ENCODE results near the gene ASTN2.

Gene ASTN2

DNA sequence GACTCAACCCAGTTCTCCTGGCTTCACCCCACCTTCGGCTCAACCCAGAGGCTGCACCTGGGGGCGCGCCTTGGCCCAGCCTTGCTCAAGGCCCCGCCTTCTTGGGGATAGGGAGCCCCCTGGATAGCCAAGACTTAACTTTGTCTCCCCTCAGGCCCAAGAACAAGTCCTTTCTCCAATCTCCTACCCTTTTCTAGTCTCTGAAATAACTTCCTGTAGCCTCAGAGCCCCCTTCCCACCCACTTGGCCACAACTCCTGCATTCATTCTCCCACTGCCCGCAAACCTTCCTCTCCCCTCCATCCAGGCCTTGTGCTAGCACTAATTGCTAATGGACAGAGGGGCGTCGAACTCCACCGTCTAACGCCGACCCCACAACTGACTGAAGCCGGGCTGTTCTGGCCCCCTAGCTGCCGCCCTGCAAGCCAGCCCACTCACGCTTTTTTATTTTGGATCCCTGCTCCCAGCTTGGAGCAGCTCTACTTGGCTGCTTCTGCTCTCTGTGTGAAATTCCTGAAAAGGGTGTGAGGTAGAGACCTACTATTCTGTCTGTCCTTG is 579 bp upstream of the ASTN2 start:
- DNase-seq (ENCODE audit: low spot score), result peak; percentile 32

DNA sequence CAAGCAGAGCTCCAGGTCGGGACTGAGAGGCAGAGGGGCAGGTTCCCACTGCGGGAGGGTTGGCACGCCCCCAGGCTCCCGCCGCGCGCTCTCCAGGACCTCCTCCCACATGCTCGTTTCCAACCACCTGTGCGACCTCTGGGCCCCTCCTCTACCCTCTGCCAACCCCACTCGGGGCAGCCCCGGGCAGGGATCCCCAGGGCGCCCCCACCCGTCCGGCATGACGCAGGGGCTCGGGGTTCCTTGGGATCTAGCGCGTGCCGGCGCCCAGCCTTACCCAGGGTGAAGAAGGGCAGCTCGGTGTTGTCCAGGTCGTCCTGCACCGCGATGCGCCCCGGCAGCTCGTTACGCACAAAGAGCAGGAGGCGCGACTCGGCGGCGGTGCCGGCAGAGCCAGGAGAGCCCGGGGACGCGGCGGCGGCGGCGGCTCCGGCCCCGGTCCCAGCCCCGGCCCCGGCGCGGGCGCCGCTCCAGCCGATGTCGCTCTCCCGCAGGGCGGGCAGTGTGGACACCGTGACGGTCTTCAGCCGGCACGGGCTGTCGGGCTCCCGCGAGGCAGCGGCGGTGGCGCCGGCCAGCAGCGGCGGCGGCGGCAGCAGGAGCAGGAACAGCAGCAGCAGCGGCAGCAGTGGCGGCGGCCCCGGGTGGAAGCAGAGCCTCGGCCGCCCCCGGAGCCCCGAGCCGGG is 494 bp downstream of the ASTN2 start:
- peak; percentile 60 for DNase-seq (ENCODE audit: low spot score)

DNA sequence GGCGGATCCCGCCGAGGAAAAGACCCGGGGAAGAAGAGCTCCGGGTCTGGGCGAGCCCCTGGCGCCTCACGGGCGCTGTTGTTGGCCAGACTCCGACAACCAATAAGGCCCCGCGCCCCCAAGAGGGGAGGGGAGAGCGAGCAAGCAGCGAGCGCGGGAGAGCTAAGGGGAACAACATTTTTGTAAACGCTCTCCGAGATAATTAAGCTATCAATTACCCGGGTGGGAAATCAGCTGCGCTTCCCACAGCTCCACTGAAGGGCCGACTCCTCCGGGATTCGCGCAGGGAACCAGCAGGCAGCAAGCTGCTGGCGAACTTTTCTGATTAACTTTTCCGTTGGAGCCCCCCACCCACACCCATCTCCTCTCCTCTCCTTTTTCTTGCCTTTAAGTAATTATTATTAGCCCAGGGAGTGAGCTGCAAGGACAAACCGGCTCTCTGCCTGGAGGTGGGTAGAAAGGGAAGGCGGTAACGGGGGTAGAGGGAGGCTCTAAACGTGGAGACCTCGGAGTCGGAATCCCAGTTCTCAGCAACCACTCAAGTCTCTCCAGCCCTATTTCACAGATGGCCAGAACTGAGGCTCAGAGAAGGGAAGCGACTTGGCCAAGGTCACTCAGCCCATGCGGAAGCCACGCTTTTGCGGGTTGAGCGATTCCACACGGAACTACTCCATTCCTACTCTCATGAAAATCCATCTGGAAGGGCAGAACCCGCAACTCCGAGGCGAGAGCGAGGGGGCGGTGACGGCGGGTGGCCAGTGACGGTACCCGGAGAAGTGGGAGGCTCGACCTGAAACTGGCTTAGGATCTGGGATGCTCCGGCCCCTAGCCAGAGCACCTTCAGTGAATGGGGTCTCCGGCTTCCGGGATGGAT is 1.3 kb downstream of the ASTN2 start:
- peak; percentile 65 for DNase-seq (ENCODE audit: low spot score)

DNA sequence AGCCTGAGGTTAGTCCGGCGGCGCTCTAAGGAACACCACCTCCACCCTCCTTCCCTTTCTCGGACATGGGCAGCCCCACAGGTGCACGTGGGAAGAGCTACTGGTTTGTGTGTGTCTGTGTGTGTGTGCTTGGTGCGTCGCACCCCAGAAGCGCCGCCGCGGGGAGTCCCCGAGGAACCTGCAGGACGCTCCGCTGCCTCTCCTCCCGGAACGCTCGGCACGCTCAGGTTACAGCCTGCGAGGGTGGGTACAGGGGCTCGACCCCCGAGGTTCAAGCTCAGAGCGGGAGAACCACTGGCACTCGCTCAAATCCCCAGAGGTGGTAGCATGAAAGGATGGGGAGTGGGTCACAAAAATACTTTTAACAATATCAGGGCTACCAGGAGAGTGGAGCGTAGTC is 2.0 kb downstream of the ASTN2 start:
- no peak for DNase-seq (ENCODE audit: low spot score)

DNA sequence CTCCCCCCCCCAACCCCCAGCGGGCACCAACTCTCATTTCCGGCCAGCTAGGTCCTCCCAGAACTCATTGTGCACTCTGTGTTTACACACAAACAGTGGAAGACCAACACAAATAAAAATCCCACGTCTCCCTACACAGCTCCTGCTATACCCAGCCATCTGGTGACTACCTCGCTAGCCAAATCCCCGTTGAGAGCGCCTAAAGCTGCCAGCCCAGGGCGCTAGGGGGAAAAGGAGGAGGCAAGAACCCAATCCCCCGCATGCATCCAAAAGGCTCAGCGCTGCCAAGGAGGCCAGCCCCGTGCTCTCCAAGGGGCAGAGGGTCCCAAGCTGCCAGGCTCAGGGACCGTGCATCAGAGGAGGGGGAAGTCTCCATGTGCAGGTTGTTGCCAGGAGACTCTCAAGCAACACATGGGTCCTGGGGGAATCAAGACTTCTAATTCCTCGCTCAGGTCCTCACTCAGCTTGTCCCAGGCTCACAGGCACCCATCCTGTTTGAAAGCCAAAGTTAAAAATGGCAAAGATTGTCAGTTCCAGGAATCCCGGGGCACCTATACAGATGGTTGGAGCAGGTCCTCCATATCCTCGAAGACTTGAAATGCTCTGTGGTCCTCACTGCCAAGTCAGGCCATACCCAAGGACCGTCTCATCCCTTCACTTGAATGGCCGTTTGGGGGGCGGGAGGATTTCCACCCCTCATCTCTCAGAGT is 2.7 kb downstream of the ASTN2 start:
- DNase-seq (ENCODE audit: low spot score), result no peak

DNA sequence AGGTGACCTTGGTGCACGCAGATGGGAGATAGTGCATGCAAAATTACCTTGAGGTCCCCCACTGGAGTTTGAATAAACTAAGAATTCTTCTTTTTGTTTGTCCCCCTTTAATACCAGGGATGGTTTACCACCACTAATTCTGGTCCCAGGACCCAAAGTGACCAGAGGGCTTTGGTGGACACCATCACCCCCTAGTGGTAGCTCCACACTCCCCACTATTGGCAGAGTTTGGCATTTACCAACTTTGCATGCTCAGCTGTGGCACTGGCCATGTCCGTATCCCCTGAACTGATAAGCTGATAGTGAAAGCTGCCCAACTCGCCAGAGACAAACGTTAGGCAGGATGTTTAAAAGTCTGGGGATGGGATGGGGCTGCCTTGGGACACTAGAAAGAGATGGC is 3.3 kb downstream of the ASTN2 start:
- peak; percentile 76 for DNase-seq (ENCODE audit: low spot score)

DNA sequence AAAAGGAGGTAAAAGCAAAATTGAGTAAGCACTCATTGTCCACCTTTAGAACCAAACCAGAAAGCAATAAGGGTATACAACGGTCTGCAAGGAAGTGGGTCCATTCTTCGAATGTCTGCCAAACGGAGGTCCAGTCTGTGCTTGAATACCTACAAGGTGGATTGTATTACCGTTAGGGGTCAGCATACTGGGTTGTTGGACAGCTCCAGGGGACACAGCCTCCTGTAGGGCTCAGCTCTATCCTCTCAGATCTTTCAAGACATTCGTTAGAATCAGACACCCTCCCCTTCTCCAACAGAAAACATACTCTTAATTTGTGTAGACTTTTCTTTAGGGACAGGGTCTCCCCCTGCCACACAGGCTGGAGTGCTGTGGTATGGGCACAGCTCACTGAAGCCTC is 5.5 kb downstream of the ASTN2 start:
- peak; percentile 36 for DNase-seq (ENCODE audit: low spot score)

DNA sequence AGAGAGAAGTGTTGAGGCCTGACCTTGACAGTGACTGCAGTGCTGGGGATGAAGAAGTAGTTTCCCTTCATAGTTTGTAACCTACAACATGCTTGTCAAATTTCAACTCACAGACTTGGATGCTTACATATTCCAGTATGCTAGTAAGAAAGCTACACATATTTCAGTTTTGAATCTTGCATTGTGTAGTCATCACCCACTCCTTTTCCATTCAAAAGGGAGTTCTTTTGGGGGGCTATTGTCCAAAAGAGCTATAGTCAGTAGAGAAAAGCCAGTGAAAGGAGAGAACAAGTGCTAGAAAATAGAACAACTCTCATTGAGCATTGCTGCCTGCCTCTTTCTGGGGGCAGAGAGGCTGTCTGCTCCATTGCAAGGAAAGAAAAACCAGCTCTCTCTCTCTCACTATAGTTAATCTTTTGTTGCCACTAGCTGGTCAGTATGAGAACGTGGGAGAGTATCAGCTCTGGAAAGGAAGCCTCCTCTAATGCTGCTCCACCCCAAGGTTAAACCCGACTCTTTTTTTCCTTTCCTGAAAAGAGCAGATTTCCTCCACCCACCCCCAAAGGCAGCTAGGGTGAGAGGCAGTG is 7.3 kb downstream of the ASTN2 start:
- no peak for DNase-seq (ENCODE audit: low spot score)

DNA sequence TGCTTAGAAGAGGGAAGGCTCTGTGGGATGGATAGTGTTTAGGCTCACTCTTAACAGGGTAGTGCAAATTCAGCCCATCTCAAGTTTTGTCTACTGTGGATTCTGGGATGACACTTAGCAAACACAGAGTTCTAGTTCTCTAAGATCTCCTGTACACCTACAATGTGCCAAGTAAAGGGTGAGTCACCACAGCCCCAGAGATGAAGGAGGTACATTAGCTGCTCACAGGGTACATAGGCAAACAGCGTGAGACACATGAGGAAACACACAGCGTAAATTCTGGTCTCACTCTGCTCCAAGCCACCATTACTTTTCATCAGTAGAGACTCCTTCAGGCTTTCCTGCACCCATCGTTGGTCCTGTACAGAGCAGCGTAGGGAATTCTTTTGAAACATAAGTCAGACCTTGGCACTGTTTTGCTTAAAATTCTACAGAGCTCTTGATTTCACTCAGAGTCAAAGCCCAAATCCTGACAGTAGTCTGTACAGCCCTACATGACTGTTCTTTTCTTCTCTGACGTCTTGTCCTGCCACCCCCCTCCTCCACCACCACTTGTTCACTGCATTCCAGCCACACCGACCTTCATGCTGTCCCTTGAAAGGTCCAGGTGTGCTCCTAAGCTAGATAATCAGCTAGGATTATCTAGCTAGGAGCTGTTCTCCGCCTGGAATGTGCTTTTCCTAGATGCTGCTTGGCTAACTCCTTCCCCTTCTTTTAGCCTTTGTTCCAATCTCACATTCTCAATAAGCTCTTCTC is 8.7 kb downstream of the ASTN2 start:
- no peak for DNase-seq (ENCODE audit: low spot score)

DNA sequence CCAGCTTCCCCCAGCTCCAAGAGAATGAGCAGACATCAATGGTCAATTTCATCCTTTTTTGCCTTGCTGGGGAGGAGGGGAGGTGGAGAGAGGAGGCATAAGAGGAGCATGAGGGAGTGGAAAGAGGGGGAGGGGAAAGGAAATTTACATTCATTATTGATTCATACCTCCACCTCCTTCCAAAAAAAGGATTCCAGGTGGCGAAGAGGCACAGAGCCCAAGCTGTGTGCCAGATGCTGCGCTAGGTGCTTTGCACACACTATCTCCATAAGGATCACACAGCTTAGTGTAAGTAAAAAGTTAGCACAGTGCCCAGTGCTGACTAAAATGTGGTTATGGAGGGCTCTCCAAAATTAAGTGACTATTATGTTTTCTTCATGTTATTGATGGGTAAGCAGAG is 11.0 kb downstream of the ASTN2 start:
- no peak for DNase-seq (ENCODE audit: low spot score)

DNA sequence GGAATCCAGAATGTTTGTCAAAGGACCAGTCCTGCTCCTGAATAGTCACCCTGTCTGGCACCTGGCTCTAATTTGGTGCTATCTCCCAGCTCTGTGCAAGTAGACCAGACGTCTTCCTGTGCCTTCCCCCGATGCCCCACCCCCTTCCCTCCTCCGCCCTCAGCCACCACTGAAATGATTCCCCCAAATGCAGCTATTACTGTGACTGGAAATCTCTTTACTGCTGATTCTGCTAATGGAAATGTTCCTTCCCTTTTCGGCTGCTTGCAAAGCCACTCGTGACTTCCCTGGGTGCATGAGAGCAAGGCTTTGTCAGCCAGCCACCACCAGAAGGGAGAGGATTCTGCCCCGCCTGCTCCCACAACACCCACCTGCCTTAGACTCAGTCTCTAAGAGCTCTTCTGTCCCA is 11.4 kb downstream of the ASTN2 start:
- no peak for DNase-seq (ENCODE audit: low spot score)

DNA sequence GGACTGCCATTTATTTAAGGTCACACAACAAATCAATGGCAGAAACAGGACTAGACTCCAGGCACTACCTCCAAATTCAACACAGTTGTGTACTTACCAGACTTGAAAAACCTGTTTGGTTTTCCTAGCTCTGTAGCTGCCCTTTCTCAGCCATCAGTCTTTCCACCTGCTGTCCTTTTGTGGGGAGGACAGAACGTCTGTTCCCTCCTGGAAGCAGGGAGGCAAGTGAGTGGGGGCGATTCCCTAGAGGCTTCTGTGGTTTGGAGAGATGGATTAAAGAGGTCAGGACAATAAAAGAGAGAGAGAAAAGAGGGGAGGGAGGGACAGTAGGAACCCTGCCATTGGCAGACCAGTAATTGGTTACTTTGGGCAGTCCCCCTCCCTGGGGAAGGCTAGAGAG is 14.7 kb downstream of the ASTN2 start:
- DNase-seq (ENCODE audit: low spot score), result peak; percentile 35

DNA sequence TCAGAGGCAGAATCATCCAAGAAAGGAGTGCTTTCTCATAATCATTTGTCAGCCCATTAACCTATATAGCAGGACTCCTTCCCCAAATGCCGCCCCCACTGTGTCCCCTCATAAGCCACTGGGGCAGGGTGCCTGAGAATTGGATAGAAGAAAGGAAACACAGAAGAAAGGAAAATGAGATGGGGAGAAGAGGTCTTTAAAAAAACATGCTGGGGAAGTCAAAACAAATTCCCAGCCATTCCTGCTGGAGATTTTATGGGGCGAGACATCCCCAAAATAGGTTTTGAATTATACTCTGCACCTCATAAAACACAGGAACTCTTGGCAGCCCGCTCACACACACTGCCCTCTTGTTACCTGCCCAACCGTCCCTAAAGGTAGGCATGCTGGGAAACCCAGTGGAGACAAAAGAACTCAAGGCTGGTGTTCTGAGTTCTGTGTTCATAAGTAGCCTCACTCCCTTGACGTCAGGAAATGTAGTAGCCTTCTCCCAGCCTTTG is 19.7 kb downstream of the ASTN2 start:
- DNase-seq (ENCODE audit: low spot score), result no peak

DNA sequence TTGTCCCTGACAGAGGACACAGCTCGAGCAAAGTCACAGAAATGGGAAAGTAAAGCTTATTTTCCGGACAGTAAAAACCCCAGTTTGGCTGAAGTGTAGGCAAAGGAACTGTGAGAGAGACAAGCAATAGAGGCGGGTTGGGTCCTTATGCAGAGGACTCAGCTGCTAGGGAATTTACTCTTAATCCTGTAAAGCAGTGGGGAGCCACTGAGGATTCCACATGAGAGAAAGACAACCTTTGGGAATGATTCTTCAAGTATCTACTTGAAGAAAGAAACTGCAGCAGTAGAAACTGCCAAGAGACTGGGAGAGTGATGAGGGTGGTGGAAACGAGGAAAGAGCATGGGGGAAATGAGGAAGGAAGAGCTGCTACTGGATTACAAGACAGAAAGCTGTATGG is 20.2 kb downstream of the ASTN2 start:
- no peak for DNase-seq (ENCODE audit: low spot score)

DNA sequence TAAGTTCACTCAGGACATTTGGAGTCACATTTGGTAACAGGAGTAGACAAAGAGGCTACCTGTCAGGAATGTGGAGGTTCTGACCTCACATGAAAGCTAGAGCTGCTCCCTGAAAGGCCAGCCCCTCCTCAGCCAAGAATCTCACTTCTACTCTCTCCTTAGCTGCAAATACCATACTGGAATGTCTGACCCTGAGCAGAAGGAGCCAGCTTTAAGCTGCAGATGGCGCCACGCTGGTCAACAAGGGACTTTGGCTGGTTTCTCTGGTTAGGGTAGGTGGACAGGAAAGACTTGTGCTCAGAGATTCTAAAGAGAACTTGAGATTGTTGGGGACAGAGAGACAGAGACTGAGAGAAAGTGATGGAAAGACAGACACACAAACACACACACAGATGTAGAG is 21.9 kb downstream of the ASTN2 start:
- peak; percentile 37 for DNase-seq (ENCODE audit: low spot score)

DNA sequence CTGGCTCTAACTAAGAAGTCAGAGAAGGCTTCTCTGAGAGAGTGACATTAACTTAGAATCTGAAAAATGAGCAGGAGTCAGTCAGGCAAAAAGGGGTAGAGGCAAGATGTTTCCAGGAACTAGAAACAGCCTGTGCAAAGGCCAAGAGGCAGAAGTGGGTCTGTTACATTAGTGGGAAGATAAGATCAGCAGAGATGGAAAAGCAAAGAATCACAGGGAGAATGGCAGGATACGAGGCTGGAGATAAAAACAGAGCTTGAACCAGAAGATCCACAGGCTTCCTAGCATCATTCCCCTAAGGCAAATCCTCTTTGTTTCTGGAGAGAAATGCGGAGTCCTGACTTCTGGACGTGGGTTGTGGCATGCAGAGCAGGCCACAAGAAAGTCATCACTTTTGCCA is 27.4 kb downstream of the ASTN2 start:
- DNase-seq (ENCODE audit: low spot score), result no peak

DNA sequence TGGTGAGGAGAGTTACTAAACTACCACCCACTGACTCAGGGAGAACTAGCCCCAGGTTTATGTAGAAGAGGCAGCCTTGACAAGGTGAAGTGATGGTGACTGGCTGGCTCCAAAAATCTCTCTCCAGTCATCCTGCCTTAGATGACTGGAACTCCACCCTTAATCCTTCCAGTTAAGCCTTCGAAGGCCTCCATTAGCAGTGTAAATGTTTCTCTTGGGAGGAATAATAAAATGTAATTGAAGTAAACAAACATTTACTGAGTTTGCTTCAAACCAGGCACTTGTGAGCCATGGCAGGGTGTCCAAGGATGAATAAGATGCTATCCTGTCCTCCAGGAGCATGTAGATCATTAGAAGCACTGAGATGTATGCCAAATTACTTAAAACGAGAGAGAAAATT is 35.5 kb downstream of the ASTN2 start:
- no peak for DNase-seq (ENCODE audit: low spot score)

DNA sequence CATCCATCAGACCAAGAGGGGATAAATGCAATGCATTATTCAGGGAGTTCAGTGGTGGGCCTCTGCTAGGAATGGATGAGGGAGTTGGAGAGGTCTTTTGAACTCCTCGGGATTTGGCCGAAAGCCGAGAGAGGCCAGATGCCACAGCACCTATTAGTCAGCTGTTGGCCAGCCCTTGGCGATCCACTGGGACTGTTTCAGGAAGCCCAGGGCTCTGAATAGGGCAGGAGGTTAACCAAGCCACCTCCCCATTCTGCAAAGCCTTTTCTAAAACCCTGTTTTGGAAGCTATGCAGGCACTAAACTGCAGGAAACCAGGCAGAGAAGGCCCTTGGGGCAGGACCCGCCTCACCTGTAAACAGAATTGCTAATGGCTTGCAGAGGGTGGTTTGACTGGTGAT is 37.8 kb downstream of the ASTN2 start:
- DNase-seq (ENCODE audit: low spot score), result peak; percentile 20

DNA sequence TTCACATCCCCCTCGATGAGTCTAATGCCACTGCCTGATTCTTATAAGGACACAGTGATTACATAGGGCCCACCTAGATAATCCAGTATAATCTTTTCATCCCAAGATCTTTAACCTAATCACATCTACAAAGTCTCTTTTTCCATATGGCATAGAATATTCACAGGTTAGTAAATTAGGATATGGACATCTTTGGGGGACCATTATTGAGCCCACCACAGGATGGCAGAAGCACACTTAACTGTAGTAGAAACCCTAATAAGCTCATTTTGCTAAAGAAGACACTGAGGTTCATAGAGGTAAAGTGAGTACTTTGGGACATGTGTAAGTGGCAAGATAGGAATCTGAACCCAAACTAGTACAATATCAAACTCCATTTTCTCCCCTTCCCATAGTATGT is 38.9 kb downstream of the ASTN2 start:
- no peak for DNase-seq (ENCODE audit: low spot score)

DNA sequence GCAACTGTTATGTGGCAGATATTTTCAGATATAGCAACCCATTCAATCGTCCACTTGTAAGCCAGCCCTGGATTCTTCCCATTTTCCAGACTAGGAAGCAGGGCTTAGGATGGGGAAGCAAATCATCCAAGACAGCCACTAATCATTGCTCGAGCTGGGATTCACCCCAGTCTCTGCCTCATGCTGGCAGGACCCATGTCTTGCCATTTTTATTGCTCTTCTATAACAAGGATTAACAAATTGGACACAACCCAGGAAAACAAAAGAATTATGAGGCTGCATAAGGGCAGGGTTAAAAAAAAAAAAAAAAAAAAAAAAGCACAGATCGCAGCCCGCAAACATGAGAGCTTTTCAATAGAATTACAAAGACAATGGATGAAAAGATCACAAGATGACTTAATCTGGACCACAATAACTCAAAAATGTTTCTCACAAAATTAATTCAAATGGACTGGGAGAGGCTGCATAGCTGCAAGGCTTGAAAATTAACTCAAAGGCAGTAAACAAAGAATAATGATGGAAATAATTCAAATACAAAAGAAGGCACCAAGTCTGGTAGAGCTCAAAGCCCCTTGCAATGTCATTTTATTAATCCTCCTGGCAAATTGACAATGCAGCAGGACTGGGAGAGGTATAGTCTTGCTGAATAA is 40.7 kb downstream of the ASTN2 start:
- no peak for DNase-seq (ENCODE audit: low spot score)
